ENCODE results near the gene PPM1H. TPM values are rescaled to one million over a fixed set of nuclear protein-coding genes. Genes with fewer than 3 reads are reported as not detected.

Gene PPM1H
- total RNA-seq, 1 donor from 2014 or later: 15.7 TPM

DNA sequence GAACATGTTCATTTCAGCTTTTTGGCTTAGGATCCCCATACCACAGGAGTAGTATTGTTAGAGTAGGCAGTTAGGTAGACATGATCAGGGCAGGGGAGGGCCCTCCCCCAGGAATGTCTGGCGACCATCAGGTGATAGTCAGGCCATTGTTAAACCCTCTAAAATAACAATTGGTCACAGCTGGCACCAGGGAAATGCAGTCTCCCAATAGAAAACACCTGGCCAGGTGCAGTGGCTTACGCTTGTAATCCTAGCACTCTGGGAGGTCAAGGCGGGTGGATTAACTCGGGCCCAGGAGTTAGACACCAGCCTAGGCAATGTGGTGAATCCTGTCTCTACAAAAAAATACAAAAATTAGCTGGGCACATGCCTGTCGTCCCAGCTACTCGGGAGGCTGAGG lies 281.2 kb downstream of the PPM1H start:
- H3K27me3 Mint-ChIP-seq (ENCODE audit: low read depth): peaks cover 2% of the 10 kb centered on the region
- H3K9me3 Mint-ChIP-seq: no peaks in the 10 kb centered on the region
- peaks cover 43% of the 10 kb centered on the region for H3K4me1 Mint-ChIP-seq
- no peak for DNase-seq (ENCODE audit: low spot score in 2 of 2, unreplicated experiment in 2 of 2)
- TF ChIP-seq, protein P1, sequence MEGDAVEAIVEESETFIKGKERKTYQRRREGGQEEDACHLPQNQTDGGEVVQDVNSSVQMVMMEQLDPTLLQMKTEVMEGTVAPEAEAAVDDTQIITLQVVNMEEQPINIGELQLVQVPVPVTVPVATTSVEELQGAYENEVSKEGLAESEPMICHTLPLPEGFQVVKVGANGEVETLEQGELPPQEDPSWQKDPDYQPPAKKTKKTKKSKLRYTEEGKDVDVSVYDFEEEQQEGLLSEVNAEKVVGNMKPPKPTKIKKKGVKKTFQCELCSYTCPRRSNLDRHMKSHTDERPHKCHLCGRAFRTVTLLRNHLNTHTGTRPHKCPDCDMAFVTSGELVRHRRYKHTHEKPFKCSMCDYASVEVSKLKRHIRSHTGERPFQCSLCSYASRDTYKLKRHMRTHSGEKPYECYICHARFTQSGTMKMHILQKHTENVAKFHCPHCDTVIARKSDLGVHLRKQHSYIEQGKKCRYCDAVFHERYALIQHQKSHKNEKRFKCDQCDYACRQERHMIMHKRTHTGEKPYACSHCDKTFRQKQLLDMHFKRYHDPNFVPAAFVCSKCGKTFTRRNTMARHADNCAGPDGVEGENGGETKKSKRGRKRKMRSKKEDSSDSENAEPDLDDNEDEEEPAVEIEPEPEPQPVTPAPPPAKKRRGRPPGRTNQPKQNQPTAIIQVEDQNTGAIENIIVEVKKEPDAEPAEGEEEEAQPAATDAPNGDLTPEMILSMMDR (IDR thresholded peaks at IDR 0.05; ENCODE audit: unreplicated experiment): no peak
- H3K27ac Mint-ChIP-seq: no peak overlapping the region
- H3K36me3 Mint-ChIP-seq: peaks cover 2% of the 10 kb centered on the region
- no peak overlapping the region for H3K4me3 Mint-ChIP-seq

DNA sequence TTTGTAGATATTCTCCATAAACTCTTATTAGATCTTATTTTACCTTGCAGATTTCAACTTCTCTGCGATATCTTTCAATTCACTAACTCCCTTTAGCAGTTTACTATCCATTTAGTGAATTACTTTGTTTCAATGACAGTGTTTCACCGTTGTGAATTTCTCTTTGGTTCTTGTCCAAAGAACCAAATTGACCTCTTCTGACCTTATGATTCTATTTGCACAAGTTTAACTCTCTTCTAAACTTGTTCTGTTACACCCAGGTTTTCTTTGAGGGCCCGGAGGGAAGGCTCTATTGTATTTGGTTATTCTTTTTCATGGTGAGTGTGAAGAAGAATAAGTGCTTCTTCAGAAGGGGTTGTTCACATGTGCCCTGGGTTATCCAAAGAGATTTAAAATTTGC lies 281.6 kb downstream of the PPM1H start:
- Mint-ChIP-seq H3K36me3 (peaks cover 2% of the 10 kb centered on the region), H3K4me1 (peaks cover 47% of the 10 kb centered on the region), H3K27ac (no peak overlapping the region), H3K4me3 (no peak overlapping the region), H3K9me3 (no peaks in the 10 kb centered on the region), H3K27me3 (ENCODE audit: low read depth) (peaks cover 2% of the 10 kb centered on the region)
- TF ChIP-seq, protein P1 (IDR thresholded peaks at IDR 0.05; ENCODE audit: unreplicated experiment): no peak
- DNase-seq (ENCODE audit: low spot score in 2 of 2, unreplicated experiment in 2 of 2): no peak

DNA sequence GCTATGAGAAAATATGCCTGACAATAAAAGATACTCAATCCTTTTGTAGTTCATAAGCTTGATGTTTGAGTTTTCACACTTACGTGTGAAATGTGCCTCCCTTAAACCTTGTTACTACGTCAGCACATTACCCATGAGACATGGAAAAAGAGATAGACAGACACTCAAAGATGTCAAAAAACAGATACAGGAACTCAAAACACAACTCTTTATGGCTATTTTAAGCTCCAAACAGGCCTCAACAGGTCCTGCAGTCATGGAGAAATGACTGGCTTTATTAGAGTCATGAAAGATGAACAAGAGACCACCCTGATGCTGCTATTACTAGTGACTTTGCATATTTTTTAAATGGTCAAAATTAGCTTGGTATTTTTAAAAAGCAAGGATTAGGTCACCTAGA lies 283.8 kb downstream of the PPM1H start:
- TF ChIP-seq, protein P1 (IDR thresholded peaks at IDR 0.05; ENCODE audit: unreplicated experiment): no peak
- H3K36me3 Mint-ChIP-seq: peaks cover 4% of the 10 kb centered on the region
- no peak for DNase-seq (ENCODE audit: low spot score in 2 of 2, unreplicated experiment in 2 of 2)
- no peaks in the 10 kb centered on the region for H3K9me3 Mint-ChIP-seq
- no peak overlapping the region for H3K4me3 Mint-ChIP-seq
- H3K27ac Mint-ChIP-seq: no peak overlapping the region
- peaks cover 2% of the 10 kb centered on the region for H3K27me3 Mint-ChIP-seq (ENCODE audit: low read depth)
- H3K4me1 Mint-ChIP-seq: peaks cover 57% of the 10 kb centered on the region

DNA sequence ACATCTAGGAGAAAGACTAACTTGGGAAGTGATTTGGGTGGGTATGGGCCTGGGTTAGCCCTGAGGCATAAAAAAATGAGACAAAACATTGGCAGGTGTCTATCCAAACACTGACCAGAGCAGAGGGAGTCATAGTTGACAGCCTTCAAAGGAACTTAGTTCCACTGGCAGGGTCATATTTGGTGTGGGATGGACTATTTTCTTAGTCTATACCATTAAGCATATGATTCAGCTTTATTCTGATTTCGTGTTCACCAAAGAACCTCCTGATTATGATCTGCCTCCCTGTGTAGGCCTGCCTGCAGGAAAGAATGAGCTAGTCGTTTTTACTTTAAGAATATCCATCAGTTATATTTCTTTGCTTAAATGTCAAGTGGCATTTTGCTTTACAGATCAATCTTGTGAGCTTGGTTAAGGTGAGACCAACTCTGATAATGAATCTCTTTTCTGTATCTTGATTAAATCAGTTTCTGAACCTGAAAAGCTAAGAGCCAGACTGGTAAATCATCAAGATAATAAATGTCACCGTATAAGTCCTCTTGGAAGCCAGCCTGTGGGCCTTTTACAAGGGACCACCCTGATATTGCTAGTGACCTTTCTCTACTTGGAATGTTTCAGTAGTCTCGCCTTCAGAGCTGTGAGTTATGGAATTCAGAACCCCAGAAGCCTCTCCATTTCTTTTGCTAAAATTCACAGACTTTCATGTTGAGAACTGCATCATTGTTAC lies 285.4 kb downstream of the PPM1H start:
- no peak for DNase-seq (ENCODE audit: low spot score in 2 of 2, unreplicated experiment in 2 of 2)
- Mint-ChIP-seq H3K9me3 (no peaks in the 10 kb centered on the region), H3K4me3 (no peak overlapping the region), H3K27me3 (ENCODE audit: low read depth) (peaks cover 2% of the 10 kb centered on the region), H3K27ac (peak overlapping the region; percentile 72), H3K36me3 (peaks cover 3% of the 10 kb centered on the region), H3K4me1 (peaks cover 59% of the 10 kb centered on the region)
- TF ChIP-seq, protein P1 (IDR thresholded peaks at IDR 0.05; ENCODE audit: unreplicated experiment): no peak

DNA sequence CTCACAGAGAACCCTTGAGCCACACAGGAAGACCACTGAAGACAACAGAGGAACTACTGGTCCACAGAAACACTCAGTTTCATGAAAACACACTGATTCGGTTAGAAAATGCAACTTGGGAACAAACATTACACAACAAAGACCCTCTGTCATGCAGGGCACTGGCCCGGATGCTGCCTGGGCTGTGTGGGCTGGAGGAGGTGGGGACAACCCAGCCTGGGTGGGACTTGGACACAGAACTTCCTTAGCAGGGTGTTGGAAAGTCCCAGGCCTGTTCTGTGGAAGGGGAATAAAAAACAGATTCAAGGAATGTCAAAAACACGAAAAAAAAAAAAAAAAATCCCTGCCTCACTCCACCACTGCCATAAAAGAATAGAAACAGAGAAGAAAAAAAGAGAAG lies 287.4 kb downstream of the PPM1H start:
- peaks cover 2% of the 10 kb centered on the region for H3K36me3 Mint-ChIP-seq
- peaks cover 49% of the 10 kb centered on the region for H3K4me1 Mint-ChIP-seq
- TF ChIP-seq, protein P1 (IDR thresholded peaks at IDR 0.05; ENCODE audit: unreplicated experiment): no peak
- no peaks in the 10 kb centered on the region for H3K9me3 Mint-ChIP-seq
- no peak overlapping the region for H3K27ac Mint-ChIP-seq
- no peak overlapping the region for H3K4me3 Mint-ChIP-seq
- DNase-seq (ENCODE audit: low spot score in 2 of 2, unreplicated experiment in 2 of 2): no peak
- H3K27me3 Mint-ChIP-seq (ENCODE audit: low read depth): no peaks in the 10 kb centered on the region
